Effector CD4-positive, alpha-beta T cell (primary cell): Measurements from ENCODE around the gene HHAT.

Experiments
- DNase-seq: peaks from one replicate; pipeline ENCODE4 v3.0.0-alpha.2; 2020

HHAT gene

DNA sequence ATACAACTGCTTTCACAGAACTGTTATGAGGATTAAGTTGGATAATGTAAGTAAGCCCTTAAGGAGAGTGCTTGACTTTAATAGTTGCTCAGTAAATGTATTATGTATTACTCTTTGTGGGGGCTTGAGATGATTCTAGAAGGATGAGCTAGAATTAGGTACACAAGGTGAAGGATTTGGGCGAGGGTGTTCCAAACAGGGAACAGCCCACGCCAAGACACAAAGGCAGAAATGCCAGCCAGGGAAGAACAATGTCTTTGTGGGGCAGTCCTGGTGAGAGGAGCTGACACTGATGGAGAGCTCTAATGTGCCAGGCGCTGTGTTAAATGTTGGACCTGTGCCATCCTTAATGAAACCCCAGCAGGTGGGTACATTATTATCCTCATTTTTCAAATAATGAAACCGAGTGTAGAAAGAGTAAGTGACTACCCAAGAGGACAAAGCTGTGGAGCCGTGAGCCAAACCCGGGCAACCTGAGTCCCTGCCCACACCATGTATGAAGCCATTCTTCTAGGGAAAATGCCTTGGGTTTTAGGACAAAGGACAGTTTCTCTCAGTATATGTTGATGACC is 362.4 kb downstream of the HHAT start:
- no peak for DNase-seq

DNA sequence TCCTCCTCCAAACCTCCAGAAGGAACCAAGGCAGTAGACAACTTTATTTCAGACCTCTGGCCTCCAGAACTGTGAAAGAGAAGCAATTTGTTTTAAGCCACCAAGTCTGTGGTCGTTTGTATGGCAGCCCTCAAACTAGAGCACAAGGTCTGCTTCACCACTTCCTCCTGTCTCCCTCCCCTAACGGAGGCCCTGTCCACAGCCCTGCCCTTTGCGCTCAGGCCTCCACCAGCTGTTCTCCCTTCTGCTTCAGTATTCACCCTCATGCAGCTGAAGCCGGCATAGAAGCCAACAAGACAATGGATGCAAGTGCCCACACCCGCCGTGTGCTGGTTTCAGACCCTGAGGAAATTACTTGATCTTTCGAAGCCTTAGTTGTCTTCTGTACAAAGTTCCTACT is 364.1 kb downstream of the HHAT start:
- no peak for DNase-seq

DNA sequence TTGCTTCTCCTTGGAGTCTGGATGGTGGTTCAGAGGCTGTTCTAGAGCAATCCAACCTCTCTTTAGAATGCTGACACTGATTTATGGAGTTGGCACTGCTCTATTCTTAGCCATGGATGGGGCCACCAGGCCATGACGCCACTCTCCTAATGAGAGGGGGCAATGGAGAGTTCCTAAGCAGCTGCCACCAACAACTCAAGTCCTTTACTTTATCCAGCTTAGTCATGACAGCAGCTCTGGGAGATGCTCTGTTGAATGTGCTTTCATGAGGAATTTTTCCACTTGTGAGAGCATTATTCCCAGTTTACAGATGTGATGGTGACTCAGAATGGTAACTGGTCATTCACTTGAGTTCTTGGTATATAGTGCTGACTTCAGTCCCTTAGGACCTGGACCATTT is 366.3 kb downstream of the HHAT start:
- DNase-seq, result no peak

DNA sequence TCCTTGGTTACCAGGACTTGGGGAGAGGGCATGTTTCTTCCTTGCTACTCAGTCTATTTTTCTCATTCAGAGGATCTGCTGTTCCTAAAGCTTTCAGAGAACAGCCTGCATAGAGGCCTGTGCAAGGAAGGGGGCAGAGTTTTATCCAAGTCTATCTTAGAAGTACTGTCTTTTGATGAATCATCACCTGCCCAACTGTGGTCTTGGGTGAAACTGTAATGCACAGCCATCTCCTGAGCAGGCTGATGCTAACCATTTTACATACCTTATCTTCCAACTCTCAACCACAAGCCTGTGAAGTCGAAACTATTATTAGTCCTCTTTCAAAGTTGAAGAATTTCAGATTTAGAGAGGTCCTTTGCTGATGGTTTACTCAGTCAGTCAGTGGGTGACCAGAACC is 368.0 kb downstream of the HHAT start:
- no peak for DNase-seq

DNA sequence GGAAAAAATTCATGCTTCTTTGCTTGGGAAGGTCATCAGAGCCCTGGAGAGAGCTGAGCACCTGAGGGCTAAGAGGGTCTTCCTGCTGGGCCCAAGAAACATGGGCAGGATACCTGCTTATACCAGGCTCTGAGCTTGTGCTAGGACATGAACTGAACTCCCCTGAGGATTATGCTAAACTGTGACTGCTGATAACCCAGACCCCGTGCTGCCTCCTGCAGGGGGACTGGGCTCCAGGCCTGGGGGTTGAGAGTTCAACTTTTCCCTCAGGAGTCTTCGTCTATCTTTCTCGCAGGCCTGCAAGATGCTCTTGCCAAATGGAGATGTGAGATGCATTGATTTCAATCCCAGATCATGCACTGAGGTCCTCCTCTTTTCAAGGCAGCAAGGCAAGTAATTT is 368.5 kb downstream of the HHAT start:
- no peak for DNase-seq

DNA sequence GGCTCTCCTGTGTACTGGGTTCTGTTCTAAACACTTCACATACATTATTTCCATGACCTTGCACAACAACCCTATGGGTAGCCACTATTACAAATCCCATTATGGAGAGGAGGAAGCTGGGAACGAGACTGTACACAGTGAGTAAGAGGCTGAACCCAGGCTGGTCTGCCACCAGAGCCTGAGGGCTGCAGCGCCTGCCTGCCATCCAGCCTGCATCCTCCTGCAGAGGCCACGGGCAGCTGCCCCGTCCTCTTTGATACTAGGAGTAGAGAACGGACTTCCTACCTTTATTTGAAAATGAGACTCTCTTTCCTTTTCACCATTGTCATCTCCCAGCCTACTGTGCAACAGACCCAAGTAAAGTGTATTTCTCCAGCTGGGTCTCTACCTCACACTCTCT is 370.0 kb downstream of the HHAT start:
- DNase-seq, result no peak

DNA sequence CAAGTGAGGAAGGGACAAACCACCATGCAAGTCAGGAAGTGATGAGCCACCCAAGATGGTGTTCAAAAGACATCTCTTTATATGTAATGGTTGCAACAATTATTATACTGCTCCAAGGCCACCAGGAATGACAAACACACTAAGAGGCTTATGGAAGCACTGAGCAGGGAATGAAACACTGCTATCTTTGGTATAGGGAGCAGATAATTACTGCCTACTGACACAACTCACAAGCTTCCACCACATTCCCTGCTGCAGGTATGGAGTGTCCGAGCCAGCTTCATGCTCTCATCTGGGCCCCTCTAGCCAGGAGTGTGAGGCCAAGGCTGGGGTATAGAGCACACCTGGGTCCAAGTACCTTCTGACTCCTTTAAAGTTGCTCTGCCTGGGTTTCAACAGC is 371.4 kb downstream of the HHAT start:
- DNase-seq, result no peak

DNA sequence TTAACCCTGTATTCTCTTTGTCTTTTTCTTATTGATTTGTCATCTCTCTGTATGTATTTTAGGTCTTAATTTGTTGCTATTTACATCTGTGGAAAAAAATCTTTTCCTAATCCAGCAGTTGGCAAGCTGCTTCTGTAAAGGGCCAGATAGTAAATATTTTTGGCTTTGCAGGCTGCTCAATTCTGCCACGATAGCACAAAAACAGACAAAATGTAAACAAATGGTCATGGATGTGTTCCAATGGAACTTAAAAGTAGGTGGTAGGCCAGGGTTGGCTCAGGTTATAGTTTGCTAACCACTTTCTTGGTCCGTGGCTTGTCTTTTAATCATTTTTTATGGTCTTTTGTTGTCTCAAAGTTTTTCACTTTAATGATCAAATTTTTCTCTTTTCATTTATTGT is 371.8 kb downstream of the HHAT start:
- no peak for DNase-seq

DNA sequence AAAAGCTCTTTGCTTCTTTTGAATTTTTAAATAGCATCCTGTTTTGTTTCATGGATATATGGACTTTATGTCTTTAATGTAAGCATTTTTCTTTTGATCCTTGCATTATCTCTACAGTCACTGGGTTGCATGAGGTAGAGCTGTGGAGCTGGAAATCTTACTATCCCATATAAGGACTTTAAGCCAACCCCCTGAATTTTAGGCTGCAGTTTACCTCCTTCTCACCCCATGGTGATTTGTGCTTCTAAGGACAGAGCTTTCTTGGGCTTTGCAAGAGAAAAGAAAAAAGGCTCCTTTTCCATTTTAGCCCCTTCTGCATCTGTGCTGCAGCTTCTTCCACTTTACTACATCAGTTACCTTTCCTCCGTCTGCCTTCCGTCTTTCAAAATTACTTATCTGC is 373.8 kb downstream of the HHAT start:
- DNase-seq, result no peak

DNA sequence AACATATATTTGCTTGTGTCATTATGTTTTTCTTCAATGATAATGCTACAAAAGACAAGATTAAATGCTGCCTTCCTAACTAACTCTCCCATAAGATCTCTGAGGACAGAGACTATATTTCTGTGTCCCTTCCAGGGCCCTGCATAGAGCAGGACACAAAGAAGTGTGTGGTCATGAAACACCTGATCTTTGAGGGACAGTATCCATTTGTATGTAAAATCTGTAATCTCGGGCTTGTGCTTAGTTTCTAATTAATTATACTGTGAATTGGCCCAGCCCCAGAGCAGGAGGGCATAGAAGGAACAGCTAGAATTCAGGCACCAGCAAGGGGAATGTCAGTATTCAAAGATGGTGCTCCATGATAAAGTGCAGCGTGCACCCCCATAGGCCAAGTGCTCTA is 374.9 kb downstream of the HHAT start:
- no peak for DNase-seq

DNA sequence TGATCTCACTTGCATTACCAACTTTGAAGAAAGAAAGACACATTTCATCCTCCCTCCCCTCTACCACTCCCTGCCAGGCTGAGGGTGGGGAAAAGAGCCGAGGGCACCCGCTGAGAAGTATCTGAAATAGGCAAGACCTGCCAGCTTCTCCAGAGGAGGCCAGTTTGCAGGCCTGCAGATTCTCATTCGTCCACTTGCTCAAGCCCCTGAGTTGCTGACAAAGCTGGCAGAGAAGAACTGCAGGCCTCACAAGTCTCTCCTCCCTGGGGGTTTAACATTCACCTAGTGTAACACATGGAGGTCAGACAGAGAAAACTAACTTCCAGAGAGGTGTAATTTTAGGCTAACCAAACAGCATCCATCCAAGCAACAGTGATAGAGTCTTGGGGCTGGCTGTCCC is 376.4 kb downstream of the HHAT start:
- no peak for DNase-seq

DNA sequence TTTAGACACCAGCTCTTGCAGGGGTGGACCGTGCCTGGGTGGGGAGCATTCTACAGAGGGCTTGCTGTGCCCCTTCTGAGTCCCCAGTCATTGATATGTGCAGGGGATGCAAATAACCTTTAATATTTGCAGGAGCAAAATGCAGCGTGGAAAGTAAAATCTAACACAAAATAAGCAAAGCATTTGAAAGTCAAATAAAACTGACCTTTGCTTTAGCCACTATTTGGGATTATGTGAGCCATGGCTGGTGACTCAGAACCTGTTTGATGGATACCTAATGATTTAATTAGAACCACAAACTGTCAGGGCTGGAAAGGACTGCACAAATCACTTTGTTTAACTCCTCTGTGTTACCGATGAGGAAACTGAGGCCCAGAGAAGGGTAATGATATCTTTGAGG is 377.5 kb downstream of the HHAT start:
- DNase-seq, result no peak

DNA sequence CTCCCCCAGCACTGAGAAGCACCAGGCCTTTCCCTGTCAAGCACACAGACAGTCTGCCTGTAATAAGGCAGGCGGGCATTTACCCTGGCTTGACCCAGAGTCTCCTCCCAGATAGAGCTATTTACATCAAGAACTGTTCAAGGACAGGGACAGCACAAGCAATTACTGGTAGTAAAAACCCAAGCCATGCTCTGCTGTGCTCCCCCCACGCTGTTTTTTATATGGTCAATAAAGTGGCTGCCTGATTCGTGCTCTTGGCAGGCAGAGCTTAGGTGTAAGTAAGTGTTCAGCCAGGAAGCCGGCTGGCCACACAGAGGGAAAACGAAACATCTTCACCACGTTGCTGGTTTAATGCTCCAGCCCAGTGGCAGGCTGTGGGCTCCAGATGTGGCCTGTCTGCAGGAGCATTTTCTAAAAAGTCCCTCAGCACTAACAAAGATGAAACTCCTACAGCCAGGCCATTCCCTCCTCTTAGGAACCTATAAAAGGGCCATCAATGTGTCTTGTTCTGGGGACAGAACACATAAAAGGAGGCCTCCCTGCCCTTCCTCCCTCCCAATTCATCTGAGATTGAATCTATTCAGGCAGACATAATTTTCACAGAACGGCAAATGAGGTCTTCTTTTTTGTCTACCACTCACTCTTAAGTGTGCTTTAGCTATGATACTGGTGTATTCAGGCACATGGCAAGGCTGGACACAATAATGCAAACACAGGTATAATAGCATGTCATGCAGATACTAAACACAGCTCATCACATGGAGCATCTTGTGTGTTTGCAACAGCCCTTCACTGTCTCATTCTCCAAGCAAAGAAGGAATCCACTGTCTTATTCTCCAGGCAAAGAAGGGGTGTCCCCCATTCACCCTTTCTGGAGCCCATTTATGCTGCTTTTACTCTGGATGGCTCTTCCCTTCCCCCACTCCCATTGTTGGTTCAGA is 378.9 kb downstream of the HHAT start:
- no peak for DNase-seq

DNA sequence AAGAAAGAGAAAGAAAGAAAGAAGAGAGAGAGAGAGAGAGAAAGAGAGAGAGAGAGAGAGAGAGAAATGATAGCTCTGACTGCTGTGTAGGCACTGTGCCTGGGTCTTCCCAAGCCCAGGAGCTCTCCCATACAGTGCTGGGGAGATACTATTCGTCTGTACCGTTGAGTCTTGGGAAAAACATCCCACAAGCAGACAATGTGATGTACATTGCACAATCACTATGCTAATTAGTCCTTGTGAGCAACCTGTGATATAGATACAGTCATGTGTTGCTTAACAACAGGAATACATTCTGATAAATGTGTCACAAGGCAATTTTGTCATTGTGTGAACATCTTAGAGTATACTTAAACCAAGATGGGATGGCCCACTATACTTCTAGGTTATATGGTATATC is 381.0 kb downstream of the HHAT start:
- no peak for DNase-seq

DNA sequence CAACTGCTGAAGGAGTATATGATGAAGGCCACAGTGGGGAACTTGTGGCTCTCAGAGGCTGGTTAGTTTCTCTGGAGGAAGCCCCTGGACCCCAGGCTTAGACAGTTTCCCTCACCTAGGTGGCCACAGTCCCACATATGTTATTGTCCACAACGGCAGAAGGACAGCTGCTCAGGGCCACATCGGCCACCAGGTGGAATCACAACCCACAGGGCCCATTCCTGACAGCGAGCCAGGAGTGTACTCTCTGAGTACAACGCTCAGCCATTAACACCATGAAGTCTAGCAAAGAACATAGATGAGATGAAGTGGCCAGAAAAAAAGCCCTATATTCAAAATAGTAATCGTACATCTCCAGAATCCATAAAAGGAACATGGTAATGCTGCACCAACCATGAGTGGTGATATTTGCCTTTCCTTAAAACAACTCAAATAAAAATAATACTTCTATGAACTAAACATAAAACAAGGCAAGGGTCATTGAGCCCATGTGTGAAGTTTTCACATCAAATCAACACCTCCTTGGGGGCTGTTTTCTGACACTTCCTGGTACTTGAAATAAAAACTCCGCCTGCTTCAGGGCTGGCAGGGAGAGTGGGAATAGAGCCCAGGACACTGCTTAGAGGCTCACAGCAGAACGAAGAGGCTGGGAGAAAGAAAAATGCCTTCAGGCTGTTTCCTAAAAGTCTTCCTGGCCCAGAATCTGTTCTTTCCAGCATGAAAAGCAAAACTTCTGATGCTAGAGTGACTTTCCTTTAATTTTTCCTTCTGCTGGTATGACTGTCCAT is 383.3 kb downstream of the HHAT start:
- no peak for DNase-seq

DNA sequence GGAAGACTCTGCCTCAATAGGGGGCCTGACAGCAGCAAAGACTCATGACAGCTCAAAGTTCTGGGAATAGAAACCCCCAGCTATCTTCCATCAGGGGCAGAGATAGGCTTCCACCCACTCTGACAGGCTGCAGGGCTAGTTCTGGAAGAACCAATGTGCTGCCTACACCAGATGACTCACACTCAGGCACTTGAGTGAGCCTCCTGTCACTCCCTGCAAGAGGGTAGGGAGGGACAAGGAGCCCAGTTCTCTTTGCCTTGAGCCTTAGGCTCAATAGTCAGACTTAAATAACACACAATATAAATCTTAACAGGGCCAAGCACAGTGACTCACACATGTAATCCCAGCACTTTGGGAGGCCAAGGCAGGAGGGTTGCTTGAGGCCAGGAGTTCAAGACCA is 386.4 kb downstream of the HHAT start:
- DNase-seq, result no peak

DNA sequence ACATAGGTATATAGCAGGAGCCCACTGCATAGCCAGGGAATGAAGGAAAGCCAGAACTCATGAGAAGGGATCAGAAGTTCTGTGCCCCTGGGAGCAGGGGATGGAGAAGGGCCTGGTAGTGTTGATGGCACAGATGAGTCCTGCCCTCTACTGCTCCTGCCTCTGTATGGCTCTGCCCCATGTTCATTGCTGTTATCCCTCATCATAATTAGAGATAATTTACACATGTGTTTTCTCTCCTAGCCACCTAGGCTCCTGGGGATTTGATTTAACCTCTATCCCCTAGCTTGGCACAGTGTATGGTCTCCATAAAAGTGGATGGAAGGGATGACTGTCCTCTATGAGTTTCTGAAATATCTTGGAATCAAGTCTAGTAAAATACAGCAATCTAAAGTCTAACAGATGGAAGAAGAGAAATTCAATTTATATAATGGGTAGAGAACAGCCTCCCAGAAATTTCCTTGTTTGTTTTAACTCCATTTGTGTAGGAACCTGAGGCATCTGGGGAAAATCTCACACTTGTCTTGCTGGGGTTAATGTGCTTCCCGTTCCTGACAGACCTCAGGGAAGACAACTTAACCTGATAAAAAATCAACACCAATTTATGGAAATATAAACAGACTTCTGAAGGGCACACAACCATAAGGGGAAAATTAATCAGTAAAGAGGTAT is 393.8 kb downstream of the HHAT start:
- DNase-seq, result no peak

DNA sequence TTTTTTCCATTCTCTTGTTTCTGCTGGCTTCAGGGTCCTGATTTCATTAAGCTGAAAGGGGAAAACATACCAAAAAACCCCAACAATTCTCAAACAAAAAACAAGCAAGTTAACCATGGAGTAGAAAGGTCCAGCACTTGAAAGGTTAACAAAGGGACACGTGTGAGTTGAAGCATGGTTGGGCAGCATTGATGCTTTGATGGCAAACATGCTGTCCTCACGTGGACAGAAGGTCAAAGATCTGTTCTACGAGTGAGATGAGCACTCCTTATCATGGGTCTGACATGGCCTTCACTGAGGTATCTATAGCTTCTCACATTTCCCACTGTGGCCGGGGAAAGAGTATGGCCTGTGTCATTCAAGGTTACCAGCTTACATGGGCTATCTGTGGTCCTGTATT is 394.9 kb downstream of the HHAT start:
- no peak for DNase-seq

DNA sequence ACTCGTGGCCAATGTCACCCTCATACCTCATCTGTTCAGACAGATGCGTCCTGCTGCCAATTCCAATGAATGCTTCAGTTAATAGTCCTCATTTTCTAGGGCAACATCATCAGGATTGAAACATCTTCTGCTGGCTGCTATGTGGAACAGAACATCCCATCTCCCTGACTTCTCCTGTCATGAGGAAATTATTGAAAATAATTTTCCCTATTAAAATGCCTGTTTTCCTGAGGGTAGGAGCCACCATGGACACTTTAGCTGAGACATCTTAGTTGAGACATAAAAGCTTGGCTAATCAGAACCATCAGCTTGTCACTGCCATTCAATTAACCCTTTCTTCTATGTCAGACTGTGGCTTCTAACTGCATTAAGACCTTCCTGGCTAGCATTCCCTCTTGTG is 396.1 kb downstream of the HHAT start:
- no peak for DNase-seq
